ENCODE results near the gene CCDC188. TPM values are rescaled to one million over a fixed set of nuclear protein-coding genes. Genes with fewer than 3 reads are reported as not detected.
A peak's percentile ranks its signal among the peaks of the same experiment; 100 is the strongest.

CCDC188 gene
- polyA plus RNA-seq, 1 donor (not counting 4 experiments of a cell fraction or from before 2014, with no cell fraction given): not detected

DNA sequence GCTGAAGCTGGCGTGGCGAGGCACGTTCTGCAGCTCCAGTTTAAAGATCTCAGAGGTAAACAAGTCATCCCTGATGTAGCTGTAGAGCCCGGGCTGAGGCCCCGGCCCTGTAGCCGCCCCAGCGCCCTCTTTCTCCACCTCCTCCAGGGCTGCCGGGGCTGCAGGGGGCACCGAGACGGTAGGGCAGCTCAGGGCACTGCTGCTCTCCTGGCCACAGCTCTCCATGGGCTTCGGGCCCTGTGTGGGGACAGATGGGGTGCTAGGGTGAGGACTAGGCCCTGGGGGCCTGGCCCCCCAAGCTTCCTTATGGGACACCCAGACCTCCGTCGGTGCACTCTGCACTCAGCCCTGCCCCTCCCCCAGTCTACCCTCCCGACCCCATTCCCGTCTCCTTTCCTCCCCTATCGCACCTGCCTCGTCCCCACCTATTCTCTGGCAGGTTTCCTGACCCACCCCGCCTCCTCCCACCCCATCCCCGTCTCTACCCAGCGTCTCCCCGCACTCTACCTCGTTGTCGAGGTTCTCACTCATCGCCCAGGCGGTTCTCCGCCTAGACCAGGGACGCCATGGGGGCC is 34.4 kb downstream of the CCDC188 start:
- dilution Hi-C loops (cut with MboI; ENCODE audit: extremely low pct_ligation_motif_present, low sequenced_read_pairs): no loop called here
- H3K27me3 ChIP-seq (ENCODE audit: control insufficient read depth, extremely low read depth, insufficient read depth, low read length): no peaks in the 10 kb centered on the region
- H3K4me3 ChIP-seq (ENCODE audit: control insufficient read depth in 2 of 3, extremely low read depth in 1 of 3, insufficient read depth in 2 of 3, low read depth in 1 of 3, low read length in 3 of 3): peak overlapping the region; percentile 72 to 88 (median 88)
- H3K79me2 ChIP-seq (ENCODE audit: control insufficient read depth, insufficient read depth, low read length): peaks cover 72% of the 10 kb centered on the region
- no peaks in the 10 kb centered on the region for H3K9me1 ChIP-seq (ENCODE audit: control insufficient read depth, extremely low read depth, insufficient read depth, low read length)
- no peaks in the 10 kb centered on the region for H4K20me1 ChIP-seq (ENCODE audit: control insufficient read depth, extremely low read depth, insufficient read depth, low read length)
- peak overlapping the region; percentile 77 for H2AFZ ChIP-seq (ENCODE audit: control insufficient read depth, low read length)
- peak overlapping the region; percentile 79 for H3K4me2 ChIP-seq (ENCODE audit: control insufficient read depth, extremely low read depth, insufficient read depth, low read depth, low read length)
- peaks cover 16% of the 10 kb centered on the region for H3K4me1 ChIP-seq (ENCODE audit: control insufficient read depth, extremely low read depth, insufficient read depth, low read length)
- FAIRE-seq: no peak
- TF ChIP-seq EZH2 (IDR thresholded peaks at IDR 0.05; ENCODE audit: low read length): no peak
- TF ChIP-seq, protein P1, sequence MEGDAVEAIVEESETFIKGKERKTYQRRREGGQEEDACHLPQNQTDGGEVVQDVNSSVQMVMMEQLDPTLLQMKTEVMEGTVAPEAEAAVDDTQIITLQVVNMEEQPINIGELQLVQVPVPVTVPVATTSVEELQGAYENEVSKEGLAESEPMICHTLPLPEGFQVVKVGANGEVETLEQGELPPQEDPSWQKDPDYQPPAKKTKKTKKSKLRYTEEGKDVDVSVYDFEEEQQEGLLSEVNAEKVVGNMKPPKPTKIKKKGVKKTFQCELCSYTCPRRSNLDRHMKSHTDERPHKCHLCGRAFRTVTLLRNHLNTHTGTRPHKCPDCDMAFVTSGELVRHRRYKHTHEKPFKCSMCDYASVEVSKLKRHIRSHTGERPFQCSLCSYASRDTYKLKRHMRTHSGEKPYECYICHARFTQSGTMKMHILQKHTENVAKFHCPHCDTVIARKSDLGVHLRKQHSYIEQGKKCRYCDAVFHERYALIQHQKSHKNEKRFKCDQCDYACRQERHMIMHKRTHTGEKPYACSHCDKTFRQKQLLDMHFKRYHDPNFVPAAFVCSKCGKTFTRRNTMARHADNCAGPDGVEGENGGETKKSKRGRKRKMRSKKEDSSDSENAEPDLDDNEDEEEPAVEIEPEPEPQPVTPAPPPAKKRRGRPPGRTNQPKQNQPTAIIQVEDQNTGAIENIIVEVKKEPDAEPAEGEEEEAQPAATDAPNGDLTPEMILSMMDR (optimal IDR thresholded peaks at IDR 0.05 in 1 of 3, IDR thresholded peaks at IDR 0.05 in 1 of 3, conservative IDR thresholded peaks at IDR 0.05 in 1 of 3; ENCODE audit: extremely low read depth in 1 of 3, insufficient read depth in 2 of 3, low read length in 3 of 3): no peak
- DNase-seq (ENCODE audit: low read depth, low spot score): no peak
- peak overlapping the region; percentile 83 for H3K27ac ChIP-seq (ENCODE audit: control insufficient read depth, insufficient read depth, low read length)
- peak overlapping the region; percentile 93 for H3K9ac ChIP-seq (ENCODE audit: control insufficient read depth, extremely low read depth, insufficient read depth, low read length)
- peaks cover 30 to 35% of the 10 kb centered on the region in 2 experiments for H3K36me3 ChIP-seq (ENCODE audit: control insufficient read depth in 2 of 2, extremely low read depth in 1 of 2, insufficient read depth in 2 of 2, low read length in 2 of 2)
- no peaks in the 10 kb centered on the region for H3K9me3 ChIP-seq (ENCODE audit: control insufficient read depth, low read depth, low read length)

DNA sequence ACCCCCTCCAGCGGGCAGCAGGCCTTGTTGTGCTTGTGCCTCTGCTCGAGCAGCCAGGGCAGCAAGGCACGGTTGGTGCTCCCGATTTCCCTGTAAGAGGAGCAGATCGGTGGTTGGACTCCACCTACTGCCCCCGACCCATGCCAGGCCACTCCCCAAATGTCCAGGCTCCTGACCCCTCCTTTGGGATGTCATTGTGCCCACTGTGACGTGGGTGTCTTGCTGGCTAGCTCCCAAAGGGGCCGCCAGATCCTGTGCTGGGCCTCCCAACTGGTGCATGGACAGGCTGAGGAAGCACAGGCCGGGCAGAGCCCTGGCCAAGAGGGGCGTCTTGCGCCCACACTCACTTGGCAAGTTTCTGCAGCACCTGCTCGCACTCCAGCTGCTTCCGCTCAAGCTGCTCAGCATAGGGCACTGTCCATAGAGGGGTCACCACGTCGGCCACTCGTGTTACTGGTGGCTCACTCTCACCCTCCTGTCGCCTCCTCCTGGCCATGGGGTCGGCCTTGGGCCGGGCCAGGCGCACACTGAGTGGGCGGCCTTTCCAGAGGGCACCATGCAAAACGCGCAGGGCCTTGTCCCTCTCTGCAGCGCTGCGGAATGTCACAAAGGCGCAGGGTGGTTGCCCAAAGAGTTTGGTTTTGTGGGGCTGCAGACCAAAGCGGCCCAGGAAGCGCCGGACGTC is 35.0 kb downstream of the CCDC188 start, which contains the start of gene RANBP1:
Gene RANBP1, plus strand, starts transcription at position 414 of the 685 bp plus-strand sequence. Its CDS starts 81 bp downstream, at position 495.
- Histone ChIP-seq H3K9me3 (ENCODE audit: control insufficient read depth, low read depth, low read length) (no peaks in the 10 kb centered on the region), H4K20me1 (ENCODE audit: control insufficient read depth, extremely low read depth, insufficient read depth, low read length) (no peaks in the 10 kb centered on the region), H3K27me3 (ENCODE audit: control insufficient read depth, extremely low read depth, insufficient read depth, low read length) (no peaks in the 10 kb centered on the region), H3K36me3 (ENCODE audit: control insufficient read depth in 2 of 2, extremely low read depth in 1 of 2, insufficient read depth in 2 of 2, low read length in 2 of 2) (peaks cover 33 to 42% of the 10 kb centered on the region in 2 experiments), H3K4me2 (ENCODE audit: control insufficient read depth, extremely low read depth, insufficient read depth, low read depth, low read length) (peak within 1 kb of the TSS; percentile 79), H3K9ac (ENCODE audit: control insufficient read depth, extremely low read depth, insufficient read depth, low read length) (peak within 1 kb of the TSS; percentile 93), H2AFZ (ENCODE audit: control insufficient read depth, low read length) (peak within 1 kb of the TSS; percentile 77), H3K9me1 (ENCODE audit: control insufficient read depth, extremely low read depth, insufficient read depth, low read length) (no peaks in the 10 kb centered on the region), H3K4me1 (ENCODE audit: control insufficient read depth, extremely low read depth, insufficient read depth, low read length) (peaks cover 16% of the 10 kb centered on the region), H3K4me3 (ENCODE audit: control insufficient read depth in 2 of 3, extremely low read depth in 1 of 3, insufficient read depth in 2 of 3, low read depth in 1 of 3, low read length in 3 of 3) (peak within 1 kb of the TSS; percentile 72 to 88 (median 88)), H3K27ac (ENCODE audit: control insufficient read depth, insufficient read depth, low read length) (peak within 1 kb of the TSS; percentile 83), H3K79me2 (ENCODE audit: control insufficient read depth, insufficient read depth, low read length) (peaks cover 66% of the 10 kb centered on the region)
- dilution Hi-C loops (cut with MboI; ENCODE audit: extremely low pct_ligation_motif_present, low sequenced_read_pairs): no loop called here
- TF ChIP-seq, protein P1 (optimal IDR thresholded peaks at IDR 0.05 in 1 of 3, IDR thresholded peaks at IDR 0.05 in 1 of 3, conservative IDR thresholded peaks at IDR 0.05 in 1 of 3; ENCODE audit: extremely low read depth in 1 of 3, insufficient read depth in 2 of 3, low read length in 3 of 3): no peak
- TF ChIP-seq EZH2 (IDR thresholded peaks at IDR 0.05; ENCODE audit: low read length): no peak
- DNase-seq (ENCODE audit: low read depth, low spot score) (no peak), FAIRE-seq (no peak)

Data from keratinocyte (primary cell).